Vagina (tissue), 2 donors: Measurements from ENCODE around the gene ABCB4. TPM values are rescaled to one million over a fixed set of nuclear protein-coding genes. Genes with fewer than 3 reads are reported as not detected.

Experiments
- DNase-seq, 2 donors: peaks; one replicate each; pipeline ENCODE4 v3.0.0-alpha.2; 2017; ENCODE audit errors: extremely low spot score in 2 of 2
- H3K27ac ChIP-seq: fragments of 200-600 bp; sonication (generic); one replicate; pipeline ENCODE4 v1.5.1; 2019
- H3K27me3 ChIP-seq: fragments of 200-600 bp; sonication (generic); one replicate; pipeline ENCODE4 v1.5.1; 2019
- H3K36me3 ChIP-seq, 2 donors: fragments of 200-600 bp; sonication (generic); one replicate each; pipeline ENCODE4 v1.5.1; 2017 to 2019
- H3K4me1 ChIP-seq: fragments of 200-600 bp; sonication (generic); one replicate; pipeline ENCODE4 v1.5.1; 2019
- H3K4me3 ChIP-seq, 2 donors: fragments of 200-600 bp; sonication (generic); 1 replicate in 1 of 2; 2 replicates in 1 of 2; pipeline ENCODE4 v1.5.1; 2016 to 2019
- H3K9me3 ChIP-seq: fragments of 200-600 bp; sonication (generic); one replicate; pipeline ENCODE4 v1.5.1; 2019
- CTCF ChIP-seq, 3 experiments: fragments of 450-650 bp in 2 of 3; fragments of 200-600 bp in 1 of 3; sonication (generic) in 1 of 3; IDR thresholded peaks; one replicate each; pipeline ENCODE4 v1.5.1; 2017 to 2019; ENCODE audit warnings: antibody characterized with exemption in 3 of 3, mild to moderate bottlenecking in 2 of 3, moderate library complexity in 2 of 3
- POLR2A ChIP-seq, 2 donors: fragments of 450-650 bp; IDR thresholded peaks; one replicate each; pipeline ENCODE4 v1.6.1; 2017; ENCODE audit warnings: antibody characterized with exemption in 2 of 2, mild to moderate bottlenecking in 2 of 2, moderate library complexity in 2 of 2
- POLR2AphosphoS5 ChIP-seq, 2 donors: sonication (generic); formaldehyde crosslinking; IDR thresholded peaks; one replicate each; pipeline ENCODE4 v1.9.0; 2017; ENCODE audit warnings: antibody characterized with exemption in 2 of 2, mild to moderate bottlenecking in 2 of 2, low read depth in 1 of 2; ENCODE audit not compliant: insufficient read depth in 1 of 2
- intact Hi-C: fragments of 100-400 bp; cut with DNase I; formaldehyde crosslinking; loops from one replicate; pipeline ENCODE4 v1.15.1; 2023
- total RNA-seq: library from RNA; depleted of rRNA; stranded (reverse); fragments of >200 nt; gene quantifications from one replicate; pipeline ENCODE4 v1.2.3, GENCODE V29; 2016

Gene ABCB4
- total RNA-seq, 1 donor from 2014 or later: 0.49 TPM

GRCh38 chr7:87416682-87417587, 58.5 kb downstream of the ABCB4 start:
- Histone ChIP-seq H3K4me1 (peaks cover 20% of the 10 kb centered on the region), H3K36me3 (no peaks in the 10 kb centered on the region), H3K27me3 (no peaks in the 10 kb centered on the region), H3K27ac (no peak overlapping the region), H3K4me3 (no peak overlapping the region), H3K9me3 (no peaks in the 10 kb centered on the region)
- TF ChIP-seq CTCF (IDR thresholded peaks at IDR 0.05) (peak in 2 of 3 experiments; percentile 75 to 80), POLR2AphosphoS5 (IDR thresholded peaks at IDR 0.05; ENCODE audit: insufficient read depth in 1 of 2, low read depth in 1 of 2) (peak in 1 of 2 donors; percentile 43), POLR2A (IDR thresholded peaks at IDR 0.05) (no peak)
- DNase-seq: no peak
- intact Hi-C loops: loop anchor here (5.0 kb wide), 1 partner anchor 105 kb away; no protein-coding TSS in a partner anchor

- H3K27ac ChIP-seq: peak overlapping the region; percentile 55
- DNase-seq: no peak
- H3K4me3 ChIP-seq: no peak overlapping the region
- no peaks in the 10 kb centered on the region for H3K36me3 ChIP-seq
- TF ChIP-seq CTCF (IDR thresholded peaks at IDR 0.05) (no peak), POLR2AphosphoS5 (IDR thresholded peaks at IDR 0.05; ENCODE audit: insufficient read depth in 1 of 2, low read depth in 1 of 2) (no peak), POLR2A (IDR thresholded peaks at IDR 0.05) (no peak)
- no peaks in the 10 kb centered on the region for H3K27me3 ChIP-seq
- peaks cover 20% of the 10 kb centered on the region for H3K4me1 ChIP-seq
- intact Hi-C loops: loop anchor here (5.0 kb wide), 1 partner anchor 102 kb away; no protein-coding TSS in a partner anchor
- no peaks in the 10 kb centered on the region for H3K9me3 ChIP-seq
These were observed 60.7 kb downstream of the ABCB4 start for GRCh38 chr7:87414794-87415188.

GRCh38 chr7:87413951-87414793, 61.3 kb downstream of the ABCB4 start:
- no peaks in the 10 kb centered on the region for H3K9me3 ChIP-seq
- DNase-seq: no peak
- H3K4me1 ChIP-seq: peaks cover 20% of the 10 kb centered on the region
- TF ChIP-seq POLR2A (IDR thresholded peaks at IDR 0.05) (no peak), CTCF (IDR thresholded peaks at IDR 0.05) (no peak), POLR2AphosphoS5 (IDR thresholded peaks at IDR 0.05; ENCODE audit: insufficient read depth in 1 of 2, low read depth in 1 of 2) (no peak)
- H3K27me3 ChIP-seq: no peaks in the 10 kb centered on the region
- no peak overlapping the region for H3K4me3 ChIP-seq
- intact Hi-C loops: no loop called here
- peak overlapping the region; percentile 55 for H3K27ac ChIP-seq
- H3K36me3 ChIP-seq: no peaks in the 10 kb centered on the region

- no peak overlapping the region for H3K4me3 ChIP-seq
- intact Hi-C loops: no loop called here
- no peak overlapping the region for H3K27ac ChIP-seq
- peaks cover 20% of the 10 kb centered on the region for H3K4me1 ChIP-seq
- TF ChIP-seq POLR2A (IDR thresholded peaks at IDR 0.05) (no peak), CTCF (IDR thresholded peaks at IDR 0.05) (no peak), POLR2AphosphoS5 (IDR thresholded peaks at IDR 0.05; ENCODE audit: insufficient read depth in 1 of 2, low read depth in 1 of 2) (no peak)
- DNase-seq: no peak
- no peaks in the 10 kb centered on the region for H3K27me3 ChIP-seq
- no peaks in the 10 kb centered on the region for H3K9me3 ChIP-seq
- H3K36me3 ChIP-seq: no peaks in the 10 kb centered on the region
These were observed 62.5 kb downstream of the ABCB4 start for GRCh38 chr7:87413029-87413428.
